NCI-H1105 (cell line): Measurements from ENCODE around the gene MAGEC2.

Experiments
- DNase-seq: peaks from one replicate; lab custom pipeline; 2025; lab: John Stamatoyannopoulos, UW

MAGEC2 gene, protein sequence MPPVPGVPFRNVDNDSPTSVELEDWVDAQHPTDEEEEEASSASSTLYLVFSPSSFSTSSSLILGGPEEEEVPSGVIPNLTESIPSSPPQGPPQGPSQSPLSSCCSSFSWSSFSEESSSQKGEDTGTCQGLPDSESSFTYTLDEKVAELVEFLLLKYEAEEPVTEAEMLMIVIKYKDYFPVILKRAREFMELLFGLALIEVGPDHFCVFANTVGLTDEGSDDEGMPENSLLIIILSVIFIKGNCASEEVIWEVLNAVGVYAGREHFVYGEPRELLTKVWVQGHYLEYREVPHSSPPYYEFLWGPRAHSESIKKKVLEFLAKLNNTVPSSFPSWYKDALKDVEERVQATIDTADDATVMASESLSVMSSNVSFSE

DNA sequence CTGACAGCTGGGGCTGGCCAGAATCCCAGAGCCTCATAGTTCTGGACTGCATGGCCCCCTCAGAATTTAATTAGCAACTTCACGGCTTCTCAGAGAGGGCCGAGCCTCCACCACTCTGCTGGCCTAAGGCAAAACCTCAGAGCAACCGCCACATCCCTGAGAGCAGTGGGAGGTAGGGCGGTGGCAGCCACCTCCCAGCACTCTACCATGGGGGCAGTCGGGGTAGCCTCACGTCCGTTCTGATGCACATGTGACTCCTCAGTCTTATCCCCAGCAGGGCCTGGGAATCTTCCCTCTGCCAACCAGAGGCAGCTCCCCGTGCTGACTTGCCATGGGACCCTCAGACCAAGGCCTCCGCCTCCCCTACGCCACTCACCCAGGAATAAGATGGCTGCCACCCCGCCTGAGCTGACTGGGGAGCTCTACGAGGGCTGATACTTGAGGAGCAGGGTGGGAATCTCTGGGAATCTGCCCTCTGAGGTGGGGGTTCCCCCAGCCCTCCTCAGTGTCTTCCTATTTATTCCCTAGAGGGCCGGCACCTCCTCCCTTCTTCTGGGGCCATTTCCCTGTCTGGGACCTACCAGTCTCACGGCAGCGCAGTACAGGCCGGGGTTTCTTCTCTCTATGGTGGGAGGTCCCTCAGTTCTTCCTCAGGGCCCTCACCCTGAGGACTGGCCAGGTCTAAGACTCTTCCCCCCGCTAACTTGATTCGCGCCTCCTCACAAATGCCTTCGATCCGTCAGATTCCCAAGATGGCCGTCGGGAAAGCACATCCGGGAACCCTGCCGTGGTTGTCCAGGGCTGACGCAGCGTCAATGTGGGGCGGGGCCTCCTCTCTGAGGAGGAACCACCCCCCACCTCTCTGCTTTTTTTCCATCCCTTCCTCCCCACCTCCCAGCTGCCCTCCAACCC lies at the start of gene MAGEC2:
Gene MAGEC2, minus strand, starts transcription at position 769 of the 912 bp plus-strand sequence. CDS start 1,303 bp downstream, outside the sequence.
- peak; percentile 13 for DNase-seq

DNA sequence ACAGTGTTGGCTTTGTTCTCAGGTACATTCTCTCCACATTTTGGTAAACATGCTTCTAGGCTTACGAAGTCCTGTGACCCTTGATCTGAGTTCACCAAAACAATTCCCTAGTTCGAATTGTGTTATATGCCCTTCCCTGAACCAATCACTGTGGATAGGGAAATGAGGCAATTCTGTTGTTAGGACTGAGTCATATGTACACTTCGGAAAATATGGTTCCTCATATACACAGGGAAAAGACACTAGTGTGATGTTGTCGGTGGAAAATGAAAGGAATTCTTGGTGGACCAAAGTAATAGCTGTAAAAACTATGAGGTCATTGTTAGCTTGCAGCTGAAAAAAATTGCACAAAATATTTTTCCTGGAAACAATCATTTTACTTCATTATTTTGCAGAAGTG lies 46.6 kb upstream of the MAGEC2 start:
- no peak for DNase-seq

DNA sequence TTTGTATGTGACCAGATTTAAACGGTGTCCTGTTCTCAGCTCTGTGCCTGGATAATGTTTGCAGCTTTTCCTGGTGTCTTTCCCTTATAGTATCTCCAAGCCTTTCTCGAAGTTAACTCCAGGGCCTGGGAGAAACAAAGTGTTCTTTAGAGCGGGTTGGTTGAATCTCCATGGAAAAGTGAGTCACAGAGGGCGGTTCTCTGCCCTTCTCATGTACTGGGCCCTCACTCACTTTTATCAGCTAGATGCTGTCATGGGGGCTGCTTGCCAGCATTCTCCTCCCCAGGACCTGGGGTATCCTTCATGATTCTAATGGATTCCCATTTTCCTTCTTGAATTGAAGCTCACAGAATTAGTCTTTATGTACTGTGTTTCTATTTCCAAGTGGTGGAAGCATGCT lies 46.1 kb upstream of the MAGEC2 start:
- DNase-seq: no peak

DNA sequence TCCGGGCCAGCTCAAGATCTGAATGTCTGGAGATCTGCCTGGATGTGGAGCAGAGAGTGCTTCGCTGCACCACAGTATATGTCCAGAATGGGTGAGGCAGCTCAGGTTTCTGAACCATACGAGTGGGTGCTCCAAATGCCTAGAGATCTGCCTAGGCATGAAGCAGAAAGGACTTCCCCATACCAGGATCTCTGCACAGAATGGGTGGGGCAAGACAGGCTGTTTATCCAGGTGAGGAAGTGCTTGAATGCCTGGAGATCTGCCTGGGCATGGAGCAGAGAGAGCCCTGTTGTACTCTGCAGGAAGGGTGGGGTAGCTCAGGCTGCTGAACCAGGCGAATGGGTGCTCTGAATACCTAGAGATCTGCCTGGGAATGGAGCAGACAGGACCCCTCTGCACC lies 45.4 kb upstream of the MAGEC2 start:
- DNase-seq: no peak

DNA sequence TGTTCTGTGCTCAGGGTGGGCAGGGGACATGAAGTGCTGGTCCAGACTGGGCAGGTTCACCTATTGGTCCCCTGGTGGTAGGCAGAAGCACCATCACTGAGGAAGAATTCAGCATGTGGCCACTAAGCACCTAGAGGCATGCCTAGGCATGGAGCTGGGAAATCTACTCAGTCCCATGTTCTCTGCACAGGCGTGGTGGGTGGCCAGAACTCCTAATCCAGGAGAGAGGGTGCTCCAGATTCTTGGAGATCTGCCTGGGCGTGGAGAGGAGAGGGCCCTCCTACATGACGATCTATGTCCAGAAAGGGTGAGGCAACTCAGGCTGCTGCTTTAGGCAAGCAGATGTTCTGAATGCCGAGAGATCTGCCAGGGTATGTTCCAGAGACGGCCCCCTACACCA lies 44.6 kb upstream of the MAGEC2 start:
- DNase-seq: no peak

DNA sequence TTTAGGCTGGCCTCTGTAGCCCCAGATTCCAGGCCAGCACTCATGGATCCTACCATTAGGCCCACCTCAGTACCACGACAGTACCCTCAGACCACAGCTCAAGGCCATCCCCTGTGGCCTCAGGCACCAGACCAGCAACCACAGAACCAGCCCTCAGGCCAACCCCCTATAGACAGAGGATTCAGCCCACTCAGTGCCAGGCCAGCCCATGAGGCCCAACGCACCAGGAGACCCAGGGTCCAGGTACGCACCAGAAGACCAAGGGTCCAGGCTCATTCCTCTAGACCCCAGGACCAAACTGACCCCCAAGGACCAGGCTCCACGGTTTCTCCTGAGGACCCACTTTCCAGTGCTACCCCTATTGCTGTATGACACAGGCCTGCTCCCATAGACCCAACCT lies 39.5 kb upstream of the MAGEC2 start:
- no peak for DNase-seq

DNA sequence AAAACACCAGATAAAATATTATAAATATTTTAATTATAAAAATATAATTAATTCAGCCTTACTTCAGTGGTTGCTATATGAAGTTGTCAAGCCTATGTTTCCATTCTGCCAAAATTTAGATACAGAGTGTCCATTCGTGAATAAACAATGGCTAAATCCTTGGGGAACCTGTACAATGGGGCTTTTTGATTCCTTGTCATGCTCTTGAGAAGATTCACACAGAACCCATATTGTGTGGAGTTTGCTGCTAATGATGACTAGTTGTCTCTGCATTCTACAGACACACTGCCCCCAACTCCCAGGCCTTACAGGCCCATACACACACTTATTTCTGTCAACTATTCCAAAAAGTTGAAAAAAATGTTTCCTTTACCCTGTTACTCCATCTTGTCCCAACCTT lies 33.4 kb upstream of the MAGEC2 start:
- DNase-seq: no peak

DNA sequence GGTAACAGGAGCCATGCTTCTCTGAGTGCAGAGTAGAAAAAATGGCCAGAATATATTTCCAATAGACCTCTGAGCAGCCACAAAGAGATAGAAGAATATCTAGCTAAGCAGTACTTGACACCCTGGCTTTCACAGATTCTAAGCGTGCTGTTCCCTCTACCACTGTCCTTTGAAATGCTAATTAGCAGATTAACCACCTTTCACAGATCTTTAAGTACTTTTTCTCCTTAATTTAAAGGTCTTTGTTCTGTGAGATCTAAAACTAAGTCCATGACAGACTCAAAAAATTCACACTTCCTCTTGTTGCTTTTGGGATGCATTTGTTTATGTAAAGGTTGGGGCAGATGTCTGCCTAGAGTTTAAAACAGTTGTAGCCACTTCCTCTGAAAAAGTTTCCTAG lies 28.3 kb upstream of the MAGEC2 start:
- DNase-seq: no peak

DNA sequence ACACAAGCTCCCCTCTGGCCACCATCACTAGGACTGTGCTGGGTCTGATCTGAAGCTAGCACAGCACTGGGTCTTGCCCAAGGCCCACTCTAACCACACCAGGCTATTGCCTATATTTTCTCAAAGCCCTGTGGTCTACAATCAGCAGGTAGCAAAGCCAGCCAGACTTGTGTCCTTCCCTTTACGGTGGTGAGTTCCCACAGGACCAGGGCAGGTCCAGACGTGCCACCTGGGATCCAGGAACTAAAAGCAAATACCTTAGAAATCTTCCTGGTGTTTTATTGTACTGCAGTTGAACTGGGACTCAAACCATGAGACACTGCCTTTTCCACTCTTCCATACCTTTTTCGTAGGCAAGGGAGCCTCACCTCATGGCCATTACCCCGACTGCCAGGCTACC lies 9.0 kb upstream of the MAGEC2 start:
- DNase-seq: no peak

DNA sequence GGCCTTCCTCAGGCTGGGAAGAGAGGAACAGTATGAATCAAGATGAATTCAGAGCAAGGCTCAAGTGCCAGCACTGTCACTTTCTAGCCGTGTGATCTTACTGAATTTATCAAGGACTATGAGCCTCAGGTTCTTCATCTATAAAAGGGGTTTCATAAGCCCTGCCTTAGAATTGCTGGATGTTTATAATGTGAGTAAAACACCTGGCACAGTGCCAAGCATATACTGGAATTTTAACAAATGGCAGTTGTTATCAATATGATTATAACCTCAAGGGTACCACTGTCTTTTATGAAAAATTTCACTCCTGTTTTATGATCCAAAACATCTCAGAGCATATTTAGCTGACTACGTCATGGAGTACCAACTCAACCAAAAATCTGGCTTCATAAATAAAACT lies 4.0 kb downstream of the MAGEC2 start:
- DNase-seq: no peak

DNA sequence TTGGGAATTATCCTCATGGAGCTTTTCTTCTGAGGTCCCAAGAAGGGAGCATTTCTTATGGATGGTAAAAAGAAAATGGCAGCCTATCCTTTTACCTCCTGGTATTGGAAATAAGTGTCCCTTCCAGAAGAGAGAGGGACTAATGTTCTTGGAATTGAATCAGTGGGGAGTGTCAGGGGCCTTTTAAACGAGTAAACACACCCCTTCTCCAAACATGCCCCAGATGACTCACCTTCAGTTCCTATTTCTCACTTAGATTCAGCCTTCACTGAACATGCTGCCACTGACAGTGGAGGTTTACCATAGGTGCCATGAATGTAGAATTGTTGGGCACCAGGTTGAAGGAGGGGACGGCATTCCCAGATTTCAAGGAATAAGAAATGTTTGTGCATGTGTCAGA lies 19.0 kb downstream of the MAGEC2 start:
- no peak for DNase-seq

DNA sequence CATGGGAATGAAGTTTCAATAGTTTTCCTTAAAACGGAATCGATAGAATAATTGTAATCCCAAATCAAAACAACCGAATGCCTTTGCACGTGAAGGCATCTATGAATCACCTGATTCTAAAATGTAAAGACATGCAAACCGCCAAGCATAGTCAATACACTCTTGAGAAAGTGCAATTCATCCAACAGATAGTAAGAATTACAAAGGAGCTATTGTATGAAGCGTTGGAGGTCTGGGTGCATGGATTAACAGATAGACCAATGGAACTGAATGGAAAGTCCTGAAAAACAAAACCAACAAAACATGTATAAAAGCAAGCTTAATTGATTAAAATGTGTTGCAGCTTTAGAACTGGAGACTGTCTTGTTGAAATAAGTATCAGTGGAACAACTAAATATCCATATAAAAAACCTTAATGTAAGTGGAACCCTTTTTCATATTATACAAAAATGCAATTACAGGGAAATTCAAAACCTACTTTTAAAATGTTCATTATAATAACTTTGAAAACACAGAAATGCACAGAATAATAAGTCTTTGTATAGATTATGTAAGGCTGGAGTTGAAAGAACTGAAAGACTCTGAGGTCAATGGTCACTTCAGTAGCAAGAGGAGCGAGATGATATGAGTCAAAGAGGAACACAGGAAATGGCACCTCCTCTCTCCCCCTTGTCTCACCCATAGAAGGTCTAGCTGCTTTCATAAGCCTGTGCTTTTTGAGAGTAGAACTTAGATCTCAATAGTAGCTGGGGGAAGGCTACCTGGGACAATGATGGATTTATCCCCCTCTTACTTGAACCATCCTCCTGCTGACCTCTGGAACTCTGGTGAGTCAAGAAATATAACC lies 20.1 kb downstream of the MAGEC2 start:
- DNase-seq: no peak

DNA sequence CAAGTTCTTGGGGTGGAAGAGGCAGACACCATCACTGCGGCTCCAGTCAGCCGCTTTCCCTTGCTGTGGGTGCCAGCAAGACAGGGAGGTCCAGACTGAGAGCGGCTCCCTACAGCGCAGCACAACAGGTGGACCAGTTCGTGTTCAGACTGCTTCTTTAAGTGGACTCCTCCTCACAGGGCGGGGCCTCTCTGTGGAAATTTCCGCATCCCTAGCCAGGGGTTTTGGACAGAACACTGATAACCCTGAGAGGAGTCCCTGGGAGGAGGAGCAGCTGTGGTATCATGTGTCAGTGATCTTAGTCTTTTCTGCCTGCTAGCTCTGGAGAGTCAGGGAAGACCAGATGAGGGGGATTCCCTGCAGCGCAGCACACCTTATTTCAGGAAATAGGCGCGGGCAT lies 48.5 kb downstream of the MAGEC2 start:
- no peak for DNase-seq
